RWPE1 (cell line): ENCODE data around the gene SALL1.

ENCODE experiments used
- CTCF ChIA-PET: fragments of 350-600 bp; sonication (Branson Sonifier 250); formaldehyde crosslinking; extraction: SDS; loops from one replicate; lab custom pipeline; 2021; lab: Yijun Ruan, JAX
- POLR2A ChIA-PET: fragments of 400-600 bp; formaldehyde crosslinking; extraction: SDS; loops from one replicate; lab custom pipeline; 2020; ENCODE audit warnings: antibody characterized with exemption; ENCODE audit not compliant: low non-redundant PET; lab: Yijun Ruan, JAX
- DNase-seq: peaks from one replicate; pipeline ENCODE4 v3.0.0; 2012; ENCODE audit warnings: low spot score
- H3K27ac ChIP-seq: fragments of 450-650 bp; 2 replicates; pipeline ENCODE4 v1.5.1; 2017
- CTCF ChIP-seq: fragments of 450-650 bp; conservative IDR thresholded peaks from 2 replicates; pipeline ENCODE4 v1.5.1; 2017; ENCODE audit warnings: low read depth, mild to moderate bottlenecking

Gene SALL1

GRCh38 chr16:51154271-51155171 is 3.5 kb upstream of the SALL1 start:
- TF ChIP-seq CTCF: no peak
- H3K27ac ChIP-seq: no peak overlapping the region
- CTCF ChIA-PET: interaction anchor here (0.6 kb wide), 2 partner anchors 16 to 36 kb away, joined by 3 read pairs; no protein-coding TSS in a partner anchor
- no peak for DNase-seq
- POLR2A ChIA-PET: no interaction called here

GRCh38 chr16:51153577-51154031 is 2.5 kb upstream of the SALL1 start:
- POLR2A ChIA-PET: no interaction called here
- DNase-seq: no peak
- no peak for TF ChIP-seq CTCF
- no peak overlapping the region for H3K27ac ChIP-seq
- CTCF ChIA-PET: interaction anchor here (0.6 kb wide), 1 partner anchor 17 kb away, joined by 3 read pairs; no protein-coding TSS in a partner anchor

- POLR2A ChIA-PET: interaction anchor here (0.6 kb wide), 1 partner anchor 548 kb away, joined by 4 read pairs; no protein-coding TSS in a partner anchor
- DNase-seq: no peak
- no peak for TF ChIP-seq CTCF
- CTCF ChIA-PET: no interaction called here
- H3K27ac ChIP-seq: no peak overlapping the region
Observed at GRCh38 chr16:51152691-51153576, 1.9 kb upstream of the SALL1 start.

GRCh38 chr16:51151961-51152663 is 1.0 kb upstream of the SALL1 start:
- POLR2A ChIA-PET: interaction anchor here (0.6 kb wide), 1 partner anchor 549 kb away, joined by 4 read pairs; no protein-coding TSS in a partner anchor
- no peak for DNase-seq
- TF ChIP-seq CTCF: no peak
- CTCF ChIA-PET: interaction anchor here (0.6 kb wide), 1 partner anchor 519 kb away, joined by 4 read pairs; no protein-coding TSS in a partner anchor
- no peak overlapping the region for H3K27ac ChIP-seq

GRCh38 chr16:51151435-51151960 is 428 bp upstream of the SALL1 start:
- ChIA-PET POLR2A (no interaction called here), CTCF (interaction anchor here (0.6 to 0.7 kb wide), 2 partner anchors 519 to 632 kb away, joined by 4 to 5 read pairs; no protein-coding TSS in a partner anchor)
- no peak overlapping the region for H3K27ac ChIP-seq
- no peak for TF ChIP-seq CTCF
- no peak for DNase-seq
